GM12878 (cell line): ENCODE results near the gene ETV6. TPM values are rescaled to one million over a fixed set of nuclear protein-coding genes. Genes with fewer than 3 reads are reported as not detected.
A peak's percentile ranks its signal among the peaks of the same experiment; 100 is the strongest.

Experiments used
- BCL3 ChIP-seq: IDR thresholded peaks from 2 replicates; pipeline ENCODE4 v1.6.1; 2011; ENCODE audit warnings: borderline replicate concordance, low read depth, mild to moderate bottlenecking, moderate library complexity, low read length; ENCODE audit not compliant: insufficient read depth, poor library complexity, severe bottlenecking
- ELK1 ChIP-seq: IDR thresholded peaks from 2 replicates; pipeline ENCODE4 v1.6.1; 2012; ENCODE audit warnings: low read depth, low read length, improper control_type of control experiment
- FOXM1 ChIP-seq: IDR thresholded peaks from 2 replicates; pipeline ENCODE4 v1.6.1; 2012; ENCODE audit warnings: low read depth, mild to moderate bottlenecking, inconsistent platforms, low read length, moderate library complexity
- KLF5 ChIP-seq: fragments of 450-650 bp; IDR thresholded peaks from 2 replicates; pipeline ENCODE4 v1.6.1; 2014; ENCODE audit warnings: mild to moderate bottlenecking; ENCODE audit not compliant: partially characterized antibody
- MEF2A ChIP-seq: IDR thresholded peaks from 2 replicates; pipeline ENCODE4 v1.6.1; 2011; ENCODE audit warnings: low read depth, mild to moderate bottlenecking, low read length, moderate library complexity; ENCODE audit not compliant: insufficient read depth
- PBX3 ChIP-seq: IDR thresholded peaks from 2 replicates; pipeline ENCODE4 v1.6.1; 2011; ENCODE audit warnings: mild to moderate bottlenecking, low read depth, low read length, moderate library complexity; ENCODE audit not compliant: insufficient replicate concordance
- SPI1 ChIP-seq: IDR thresholded peaks from 2 replicates; pipeline ENCODE4 v1.6.1; 2011; ENCODE audit warnings: low read depth, mild to moderate bottlenecking, low read length, moderate library complexity, borderline replicate concordance; ENCODE audit not compliant: insufficient read depth
- YBX1 ChIP-seq: fragments of 450-650 bp; IDR thresholded peaks from 2 replicates; pipeline ENCODE4 v1.6.1; 2016; ENCODE audit warnings: antibody characterized with exemption
- polyA plus RNA-seq, 11 experiments: library from polyadenylated mRNA; depleted of rRNA in 4 of 11; unstranded in 6 of 11; stranded (reverse) in 5 of 11; fragments of >200 nt; fragmentation: Nextera tagmentation in 4 of 11; fragmentation: Illumina TruSeq in 1 of 11; extraction: Ambion mirVana in 4 of 11; extraction: Trizol in 1 of 11; gene quantifications; 1 replicate in 1 of 11; 2 replicates in 10 of 11; pipeline versions ENCODE4 v1.2.1 to v1.2.3, GENCODE V29; 2011 to 2016; ENCODE audit warnings: inconsistent platforms in 2 of 11, missing spikeins in 2 of 11, low read depth in 1 of 11
- total RNA-seq, 4 experiments: library from RNA; depleted of rRNA in 3 of 4; stranded (reverse); fragments of >200 nt in 3 of 4; fragmentation: Illumina TruSeq in 1 of 4; extraction: Trizol in 1 of 4; gene quantifications; 2 replicates each; pipeline versions ENCODE4 v1.2.1 to v1.2.3, GENCODE V29; 2013 to 2021

ETV6 gene
- total and polyA plus RNA-seq, 10 of the 15 experiments (the other 5 are each of a cell fraction or from before 2014, with no cell fraction given): 6.6 to 74.8 (median 24.6) TPM

GRCh38 chr12:11730299-11731041 is 81.0 kb downstream of the ETV6 start (continued):
- TF ChIP-seq BCL3 (peak; percentile 11), YBX1 (no peak), PBX3 (no peak), MEF2A (peak; percentile 9; the same call in 1 of the 2 replicates), SPI1 (peak; percentile 96), FOXM1 (peak; percentile 26; the same call in 1 of the 2 replicates), ELK1 (no peak), KLF5 (no peak)
- TF ChIP-seq, all 136 proteins: peak for 49
